DMS153 treated with DMSO at 0.1 percent for 48 hours (cell line): ENCODE data around the gene SH2D3A.
A peak's percentile ranks its signal among the peaks of the same experiment; 100 is the strongest.
"Not testable (repeated sequence)": the region's sequence is repeated elsewhere in the genome, so short reads cannot be mapped to it uniquely, and the experiment has no call there.

Experiments
- DNase-seq: peaks from one replicate; lab custom pipeline; 2025; ENCODE audit not compliant: unreplicated experiment; lab: John Stamatoyannopoulos, UW

The SH2D3A gene

DNA sequence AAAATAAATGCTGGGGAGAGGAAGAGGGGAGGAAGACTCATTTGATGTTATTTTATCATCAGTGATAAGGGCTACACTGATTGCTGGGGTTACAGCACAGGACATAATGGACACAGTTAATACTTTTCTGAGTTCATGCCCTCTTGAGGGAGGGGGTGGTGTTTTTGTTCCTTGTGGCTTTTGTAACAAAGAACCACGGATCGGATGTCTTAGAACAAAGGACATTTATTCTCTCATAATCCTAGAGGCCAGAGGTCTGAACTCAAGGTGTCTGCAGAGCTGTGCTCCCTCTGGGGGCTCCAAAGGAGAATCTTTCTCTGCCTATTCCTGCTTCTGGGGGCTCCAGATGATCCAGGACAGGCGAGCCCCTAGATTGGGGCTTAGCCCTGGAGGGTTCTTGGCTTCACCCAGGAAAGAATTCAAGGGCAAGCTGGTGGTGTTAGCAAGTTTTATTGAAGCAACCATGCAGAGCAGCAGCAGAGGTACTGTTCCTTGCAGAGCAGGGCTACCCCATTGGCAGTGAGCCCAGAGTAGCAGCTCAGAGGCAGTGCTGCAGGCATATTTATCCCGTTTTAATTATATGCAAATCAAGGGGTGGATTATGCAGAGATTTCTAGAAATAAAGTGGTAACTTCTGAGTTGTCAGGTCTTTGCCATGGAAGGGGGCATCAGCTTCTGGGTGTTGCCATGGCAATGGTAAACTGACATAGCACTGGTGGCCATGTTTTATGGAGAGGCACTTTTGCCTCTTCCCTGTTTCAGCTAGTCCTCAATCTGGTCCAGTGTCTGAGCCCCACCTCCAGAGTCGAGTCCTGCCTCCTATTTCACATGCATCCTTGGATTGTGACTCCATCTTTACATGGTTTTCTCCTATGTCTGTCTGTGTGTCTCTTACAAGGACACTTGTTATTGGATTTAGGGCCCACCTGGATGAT is 23.2 kb upstream of the SH2D3A start:
- no peak for DNase-seq

- no peak for DNase-seq
Observed at GRCh38 chr19:6788896-6789295, 21.7 kb upstream of the SH2D3A start.

DNA sequence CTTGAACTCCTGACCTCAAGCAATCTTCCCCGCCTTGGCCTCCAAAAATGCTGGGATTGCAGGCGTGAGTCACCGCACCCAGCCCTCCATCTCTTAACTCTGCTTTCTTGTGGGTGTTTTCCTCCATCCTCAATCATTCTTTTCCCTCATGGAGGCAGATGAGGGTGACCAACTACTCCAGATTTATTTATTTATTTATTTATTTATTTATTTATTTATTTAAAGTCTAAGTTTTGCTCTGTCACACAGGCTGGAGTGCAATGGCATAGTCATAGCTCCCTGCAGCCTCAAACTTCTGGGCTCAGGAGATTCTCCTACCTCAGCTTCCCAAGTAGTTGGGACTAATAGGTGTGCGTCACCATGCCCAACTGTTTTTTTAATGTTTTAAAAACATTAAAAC is 20.2 kb upstream of the SH2D3A start:
- no peak for DNase-seq

- no peak for DNase-seq
Observed at GRCh38 chr19:6779206-6779605, 12.0 kb upstream of the SH2D3A start.

- no peak for DNase-seq
Observed at GRCh38 chr19:6778386-6778785, 11.2 kb upstream of the SH2D3A start.

GRCh38 chr19:6777434-6777833 is 10.2 kb upstream of the SH2D3A start:
- no peak for DNase-seq

GRCh38 chr19:6776999-6777398 is 9.8 kb upstream of the SH2D3A start:
- DNase-seq: no peak

DNA sequence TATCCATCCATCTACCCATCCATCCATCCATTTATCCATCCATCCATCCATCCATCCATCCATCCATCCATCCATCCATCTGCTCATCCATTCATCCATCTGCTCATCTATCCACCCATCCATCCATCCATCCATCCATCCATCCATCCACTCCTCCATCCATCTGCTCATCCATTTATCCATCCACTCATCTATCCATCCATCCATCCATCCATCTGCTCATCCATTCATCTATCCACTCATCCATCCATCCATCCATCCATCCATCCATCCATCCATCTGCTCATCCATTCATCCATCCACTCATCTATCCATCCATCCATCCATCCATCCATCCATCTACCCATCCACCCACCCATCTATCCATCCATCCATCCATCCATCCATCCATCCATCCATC is 8.8 kb upstream of the SH2D3A start:
- DNase-seq: not testable (repeated sequence)

DNA sequence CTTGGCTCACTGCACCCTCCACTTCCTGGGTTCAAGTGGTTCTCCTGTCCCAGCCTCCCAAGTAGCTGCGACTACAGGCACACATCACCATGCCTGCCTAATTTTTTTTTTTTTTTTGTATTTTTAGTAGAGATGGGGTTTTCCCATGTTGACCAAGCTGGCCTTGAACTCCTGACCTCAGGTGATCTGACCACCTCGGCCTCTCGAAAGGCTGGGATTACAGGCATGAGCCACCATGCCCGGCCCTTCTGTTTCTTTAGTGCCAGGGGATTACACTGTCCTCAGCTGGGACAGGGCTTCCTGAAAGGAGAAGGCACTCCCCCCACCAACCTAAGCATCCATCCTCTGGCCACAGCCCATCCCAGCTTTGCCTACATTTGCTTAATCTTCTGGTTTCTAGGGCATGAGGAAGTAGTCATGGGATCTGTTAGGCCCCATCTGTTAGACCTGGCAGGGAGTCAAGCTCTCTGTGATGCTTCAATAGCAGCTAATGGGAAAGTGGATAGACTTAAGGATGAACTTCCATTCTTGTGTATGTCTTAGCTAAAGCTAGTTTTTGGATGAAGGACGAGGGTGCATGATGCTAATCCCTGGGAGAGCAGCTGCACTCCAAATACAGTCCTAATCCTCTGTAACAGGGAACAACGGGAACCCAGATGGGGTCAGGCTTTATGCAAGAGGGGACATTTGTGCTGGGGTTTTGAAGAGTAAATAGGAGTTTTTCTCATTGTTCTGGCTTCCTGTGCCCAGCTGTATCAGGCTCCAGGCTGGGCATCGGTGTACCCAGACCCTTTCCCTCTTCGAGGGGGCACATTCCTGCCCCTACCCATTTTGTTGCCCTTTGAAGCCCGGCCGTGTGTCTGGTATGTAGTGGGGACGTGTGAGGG is 7.8 kb upstream of the SH2D3A start:
- DNase-seq: no peak

- DNase-seq: no peak
Observed at GRCh38 chr19:6773323-6773931, 6.2 kb upstream of the SH2D3A start.

- DNase-seq: no peak
Observed at GRCh38 chr19:6772866-6773322, 5.7 kb upstream of the SH2D3A start.

- peak; percentile 59 for DNase-seq
Observed at GRCh38 chr19:6772028-6772865, 5.0 kb upstream of the SH2D3A start, which contains the start of gene VAV1. TSS of gene VAV1 (plus strand) at chr19:6772708. CDS start at chr19:6772808, 100 bp downstream.

- not testable (repeated sequence) for DNase-seq
Observed at GRCh38 chr19:6771648-6772027, 4.4 kb upstream of the SH2D3A start.

DNA sequence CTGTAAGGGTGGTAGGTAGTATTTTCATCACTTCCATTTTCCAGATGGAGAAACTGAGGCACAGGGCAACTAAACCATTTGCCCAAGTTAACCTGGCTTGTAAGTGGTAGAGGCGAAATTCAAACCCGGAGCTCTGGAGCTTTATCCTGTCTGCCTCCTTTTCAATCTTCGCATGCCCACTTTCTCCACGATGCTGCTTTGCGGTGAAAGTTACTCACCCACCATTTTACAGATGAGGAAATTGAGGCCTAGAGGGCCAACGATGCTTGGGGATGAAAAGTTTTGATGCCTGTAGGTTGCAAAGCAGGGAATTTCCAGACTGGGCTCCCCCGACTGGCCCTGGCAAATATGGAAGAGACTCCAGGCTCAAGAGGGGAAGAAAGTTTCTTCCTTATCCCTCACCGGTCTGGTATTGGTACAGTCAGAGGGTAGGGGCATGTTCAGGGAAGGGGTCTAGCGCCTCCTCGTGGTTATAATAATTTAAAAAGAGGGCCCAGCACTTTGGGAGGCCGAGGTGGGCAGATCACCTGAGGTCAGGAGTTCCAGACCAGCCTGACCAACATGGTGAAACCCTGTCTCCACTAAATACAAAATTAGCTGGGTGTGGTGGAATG is 1.9 kb upstream of the SH2D3A start:
- DNase-seq: no peak

DNA sequence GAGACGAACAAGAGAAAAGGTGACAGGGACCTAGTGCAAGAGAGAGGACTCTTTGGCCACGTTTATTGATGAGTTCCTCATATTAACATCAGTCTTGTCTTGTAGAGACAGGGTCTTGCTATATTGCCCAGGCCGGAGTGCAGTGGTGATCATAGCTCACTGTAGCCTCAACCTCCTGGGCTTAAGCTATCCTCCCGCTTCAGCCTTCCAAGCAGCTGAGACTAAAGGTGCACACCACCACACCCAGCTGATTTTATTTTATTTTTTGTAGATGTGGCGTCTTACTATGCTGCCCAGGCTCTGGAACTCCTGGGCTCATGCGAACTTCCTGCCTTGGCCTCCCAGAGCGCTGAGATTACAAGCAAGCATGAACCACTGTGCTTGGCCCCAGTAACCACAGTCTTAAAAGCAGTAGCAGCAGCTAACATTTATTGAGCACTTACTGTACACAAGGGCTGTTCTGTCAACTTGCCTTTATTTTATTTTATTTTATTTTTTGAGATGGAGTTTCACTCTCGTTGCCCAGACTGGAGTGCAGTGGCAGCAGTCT is 1.1 kb upstream of the SH2D3A start:
- no peak for DNase-seq

DNA sequence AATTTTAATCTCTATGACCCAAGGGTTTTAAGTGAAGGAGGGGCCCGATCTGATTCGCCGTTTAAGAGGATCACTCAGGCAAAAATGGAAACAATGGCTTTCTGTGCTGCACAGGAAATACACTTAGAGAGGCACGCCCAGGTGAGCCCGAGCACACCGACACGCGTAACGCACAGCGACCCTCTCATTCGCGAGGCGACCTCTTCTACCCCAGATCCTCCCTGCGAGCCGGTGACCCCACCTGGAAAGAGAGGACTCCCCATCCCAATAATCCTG is 216 bp downstream of the SH2D3A start:
- DNase-seq: peak; percentile 42

DNA sequence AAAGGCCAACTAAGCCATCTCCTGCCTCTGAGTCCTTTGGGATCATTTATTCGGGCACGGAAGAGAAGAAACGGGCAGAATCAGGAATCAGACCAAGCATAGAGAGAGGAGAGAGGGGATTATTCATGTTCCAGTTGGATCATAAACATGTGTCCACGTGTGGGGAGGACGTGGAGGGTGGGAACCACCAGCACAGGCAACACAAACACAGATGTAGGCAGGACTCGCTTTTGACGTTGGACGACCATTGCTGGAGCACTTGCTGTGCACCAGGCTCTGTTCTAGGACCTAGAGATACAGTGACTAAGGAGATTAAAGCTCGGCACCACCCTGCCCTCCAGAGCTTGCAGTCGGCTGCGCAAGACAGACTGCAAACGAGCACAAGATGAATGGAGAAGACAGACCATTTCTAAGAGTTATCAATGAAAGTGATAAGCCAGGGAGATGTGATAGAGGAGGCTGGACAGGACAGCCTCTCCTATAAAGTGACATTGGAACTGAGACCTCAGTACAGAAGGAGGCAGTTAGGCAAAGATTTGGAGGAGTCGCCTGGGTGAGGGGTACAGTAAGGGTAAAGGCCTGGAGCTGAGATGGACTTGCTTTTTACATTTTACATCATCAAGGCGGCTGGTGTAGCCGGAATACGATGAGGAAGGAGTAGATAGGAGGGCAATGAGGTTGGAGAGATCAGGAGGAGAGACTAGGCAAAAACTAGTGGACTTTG is 716 bp downstream of the SH2D3A start:
- no peak for DNase-seq

- DNase-seq: peak; percentile 90
Observed at GRCh38 chr19:6765738-6766356, 1.4 kb downstream of the SH2D3A start.
